GM19372 (cell line): ENCODE measurements around the gene AGXT.

Experiments used
- ATAC-seq: cut with Tn5 transposase; IDR thresholded peaks from one replicate; pipeline ENCODE4 v1.9.1; 2021; ENCODE audit warnings: mild to moderate bottlenecking, low read depth, moderate library complexity; ENCODE audit not compliant: unreplicated experiment

AGXT gene

GRCh38 chr2:240912878-240913809, 44.5 kb downstream of the AGXT start:
- no peak for ATAC-seq

GRCh38 chr2:240913810-240914644, 45.4 kb downstream of the AGXT start:
- no peak for ATAC-seq

DNA sequence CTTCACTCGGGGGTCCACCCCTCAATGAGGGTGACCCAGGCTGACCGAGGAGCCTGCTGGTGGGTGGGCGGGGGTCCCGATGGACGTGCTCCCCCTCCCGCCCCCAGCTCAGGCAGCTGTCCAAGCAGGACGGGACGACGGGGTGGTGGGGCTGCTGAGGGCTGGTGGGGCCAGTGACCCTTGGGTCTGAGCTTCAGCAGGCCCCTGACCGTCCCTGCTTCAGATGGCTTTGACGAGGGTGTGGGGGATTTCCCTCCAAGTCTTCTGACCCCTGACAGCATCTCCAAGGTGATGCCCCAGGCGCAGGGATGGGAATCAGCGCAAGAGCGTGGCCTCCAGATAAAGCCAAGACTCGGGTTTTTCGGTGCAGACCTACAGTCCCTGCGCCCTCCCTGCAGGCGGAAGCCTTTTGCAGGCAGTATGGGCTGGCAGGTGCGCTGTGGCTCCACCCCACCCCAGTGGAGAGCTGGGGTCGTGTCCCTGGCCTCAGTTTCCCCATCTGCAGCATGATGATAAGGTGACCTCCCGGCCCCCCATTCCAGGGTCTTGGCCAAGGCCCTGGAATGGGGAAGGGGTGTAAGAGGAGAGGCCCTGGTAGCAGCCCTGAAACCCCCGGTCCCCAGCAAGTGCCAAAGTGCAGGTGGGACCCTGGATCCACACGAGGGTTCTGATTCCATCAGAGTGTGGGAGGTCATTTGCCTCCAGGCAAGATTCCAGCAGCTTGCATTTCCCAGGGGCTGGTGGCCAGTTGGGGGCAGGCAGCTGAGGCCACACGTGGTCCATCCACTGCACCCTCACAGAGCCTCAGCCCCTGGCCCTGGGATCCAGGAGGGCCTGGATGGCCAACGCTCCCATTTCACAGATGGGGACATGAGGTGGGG, 46.3 kb downstream of the AGXT start:
- no peak for ATAC-seq

DNA sequence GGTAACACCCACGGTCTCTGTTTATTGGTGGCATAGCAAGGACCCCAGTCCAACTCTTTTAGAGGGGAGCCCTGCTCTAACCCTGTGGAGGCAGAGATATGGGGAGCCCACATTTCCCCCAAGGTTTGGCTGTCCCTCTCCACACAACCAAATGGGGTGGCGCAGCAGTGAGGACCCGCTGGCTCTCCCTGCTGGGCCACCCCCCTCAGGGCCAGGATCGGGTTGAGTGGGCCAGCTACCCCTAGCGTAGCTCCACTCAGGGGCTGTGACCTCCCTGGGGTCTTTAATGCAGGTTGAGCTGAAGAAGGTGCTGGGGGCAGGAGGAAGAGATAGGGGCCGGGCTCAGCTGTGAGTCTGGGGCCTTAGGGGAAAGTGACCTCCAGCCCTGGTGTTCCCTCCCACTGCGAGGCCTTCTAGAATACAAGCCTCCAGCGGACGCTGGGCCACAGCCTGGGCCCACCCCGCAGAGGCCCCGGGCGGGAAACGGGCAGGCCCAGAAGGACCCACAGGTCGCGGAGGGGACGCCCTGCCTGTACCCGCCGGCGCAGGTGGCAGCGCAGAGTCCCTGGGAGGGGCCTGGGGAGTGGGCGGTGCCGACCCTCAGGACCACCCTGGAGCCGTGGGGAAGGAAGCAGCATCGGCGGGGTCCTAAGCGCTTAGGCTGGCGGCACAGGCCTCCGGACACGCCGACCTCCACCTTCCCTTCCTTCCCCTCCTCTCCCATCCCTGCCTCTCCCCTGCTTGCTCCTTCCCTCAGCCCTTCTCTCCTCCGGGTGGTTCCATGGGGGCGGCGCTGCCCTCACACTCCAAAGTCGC, 47.1 kb downstream of the AGXT start:
- no peak for ATAC-seq

GRCh38 chr2:240916571-240917008, 48.0 kb downstream of the AGXT start:
- ATAC-seq, result no peak

DNA sequence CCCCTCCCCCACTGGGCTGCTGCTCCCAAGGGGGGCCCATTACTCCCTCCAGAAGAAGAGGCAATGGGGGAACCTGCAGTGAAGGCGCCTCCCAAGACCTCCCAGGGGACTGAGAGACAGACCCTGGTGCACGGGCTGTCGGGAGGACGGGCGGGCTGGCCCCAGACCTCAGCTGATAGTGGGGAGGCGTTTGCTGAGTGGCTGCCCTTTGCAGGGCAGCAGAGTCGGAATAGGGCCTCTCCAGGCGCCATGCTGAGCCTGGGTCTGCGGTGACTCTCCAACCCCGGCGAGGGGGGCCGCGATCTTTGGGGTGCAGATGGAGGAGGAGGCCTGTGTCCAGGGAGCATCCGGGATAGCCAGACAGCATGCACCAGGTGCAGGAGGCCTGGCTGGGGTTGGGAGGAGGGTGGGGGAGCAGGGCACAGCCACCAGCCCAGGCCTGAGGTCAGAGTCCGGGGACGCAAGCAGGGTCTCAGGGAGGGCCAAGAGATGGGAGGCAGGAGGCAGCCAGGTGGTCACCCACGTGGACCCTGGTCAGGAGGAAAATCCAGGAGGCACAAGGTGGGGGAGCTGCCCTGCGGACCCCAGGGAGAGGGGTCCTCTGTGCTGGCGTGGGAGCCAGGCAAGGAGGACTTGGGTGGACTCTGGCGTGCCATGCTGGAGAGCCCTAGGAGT, 48.5 kb downstream of the AGXT start:
- no peak for ATAC-seq

GRCh38 chr2:240917684-240918257, 49.1 kb downstream of the AGXT start:
- no peak for ATAC-seq

- ATAC-seq, result no peak
Measured at GRCh38 chr2:240918258-240919091, 49.9 kb downstream of the AGXT start.

DNA sequence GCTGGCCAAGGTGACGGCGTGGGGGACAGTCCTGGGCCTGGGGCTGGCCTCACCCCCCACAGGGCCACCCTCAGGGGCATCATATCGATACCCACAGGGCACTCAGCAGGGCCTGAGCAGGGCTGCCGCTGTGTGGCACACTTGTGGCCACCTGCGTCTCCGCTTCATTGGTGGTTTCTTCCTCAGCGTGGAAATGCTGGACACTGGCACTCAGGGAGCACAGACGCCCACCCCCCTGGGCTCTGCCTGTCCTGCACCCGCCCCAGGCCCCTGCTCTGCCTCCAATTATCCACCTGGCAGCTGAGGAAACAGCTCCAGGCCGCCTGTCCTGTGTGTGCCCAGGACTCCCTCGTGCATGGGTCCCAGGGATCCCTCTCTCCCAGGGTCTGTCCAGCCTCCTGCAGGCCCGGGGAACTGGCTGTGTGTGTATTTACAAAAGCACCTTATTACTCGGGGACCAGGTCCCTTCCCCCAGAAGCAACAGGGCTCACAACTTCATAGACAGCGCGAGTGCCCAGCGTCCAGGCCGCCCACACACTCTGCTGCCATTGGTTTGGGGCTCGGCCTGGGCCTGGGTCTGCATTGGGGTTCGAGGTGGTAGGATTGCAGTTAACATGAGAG, 50.6 kb downstream of the AGXT start:
- no peak for ATAC-seq

- ATAC-seq, result no peak
Measured at GRCh38 chr2:240919786-240920782, 51.5 kb downstream of the AGXT start.

DNA sequence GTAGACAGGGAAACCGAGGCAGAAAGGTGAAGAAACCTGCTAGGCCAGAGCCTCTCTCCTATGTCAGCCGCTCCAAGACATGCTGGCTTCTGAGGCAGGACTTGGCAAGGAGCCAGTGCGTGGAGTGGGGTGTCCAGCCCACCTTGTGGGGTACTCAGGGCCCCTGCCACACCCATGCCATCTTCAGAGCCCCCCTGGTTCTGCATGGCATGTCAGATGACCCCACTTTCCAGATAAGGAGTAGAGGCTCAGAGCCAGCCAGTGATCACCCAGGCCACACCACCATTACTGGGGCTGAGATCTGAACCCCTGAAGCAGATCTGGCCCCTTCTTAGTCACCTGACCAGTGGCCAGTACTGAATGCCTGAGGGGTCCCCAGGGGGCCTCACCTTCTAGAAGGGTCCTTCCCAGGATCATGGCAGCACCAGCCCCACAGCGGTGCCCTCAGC, 52.2 kb downstream of the AGXT start:
- ATAC-seq, result no peak

GRCh38 chr2:240921311-240921994, 52.8 kb downstream of the AGXT start:
- no peak for ATAC-seq

GRCh38 chr2:240921995-240922244, 53.3 kb downstream of the AGXT start:
- no peak for ATAC-seq

DNA sequence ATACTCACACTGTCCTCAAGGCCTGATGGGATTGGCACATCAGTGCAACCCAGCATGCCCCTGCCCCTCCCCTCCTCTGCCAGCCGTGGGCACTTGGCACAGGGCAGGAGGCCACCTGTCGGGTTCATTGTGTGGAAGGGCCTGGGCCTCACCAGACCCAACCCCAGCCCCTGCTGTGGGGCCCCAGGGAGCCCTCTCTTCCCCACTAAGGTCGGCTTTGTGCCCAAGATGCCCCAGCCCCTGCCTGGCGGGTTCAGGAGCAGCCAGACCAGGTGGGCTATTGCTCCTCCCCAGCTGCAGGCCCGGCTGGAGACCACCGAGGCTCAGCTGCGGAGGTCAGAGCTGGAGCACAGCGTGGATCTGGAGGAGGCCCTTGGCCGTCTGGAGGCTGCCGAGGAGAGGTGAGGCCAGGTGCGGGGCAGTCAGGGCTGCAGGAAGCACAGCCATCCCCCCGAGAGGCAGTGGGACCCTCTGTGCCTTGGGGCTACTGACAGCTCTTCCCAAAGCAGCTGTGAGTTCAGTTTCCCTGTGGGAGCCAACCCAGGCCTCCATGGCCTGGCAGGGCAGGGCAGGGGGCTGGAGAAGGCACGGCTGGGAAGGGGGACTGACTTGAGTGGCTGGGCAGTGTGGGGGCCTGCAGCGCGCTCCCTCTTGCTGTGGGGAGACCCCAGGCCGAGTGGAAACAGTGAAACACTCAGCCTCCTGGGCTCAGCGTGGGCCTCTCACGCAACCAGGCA, 53.8 kb downstream of the AGXT start:
- ATAC-seq, result no peak

DNA sequence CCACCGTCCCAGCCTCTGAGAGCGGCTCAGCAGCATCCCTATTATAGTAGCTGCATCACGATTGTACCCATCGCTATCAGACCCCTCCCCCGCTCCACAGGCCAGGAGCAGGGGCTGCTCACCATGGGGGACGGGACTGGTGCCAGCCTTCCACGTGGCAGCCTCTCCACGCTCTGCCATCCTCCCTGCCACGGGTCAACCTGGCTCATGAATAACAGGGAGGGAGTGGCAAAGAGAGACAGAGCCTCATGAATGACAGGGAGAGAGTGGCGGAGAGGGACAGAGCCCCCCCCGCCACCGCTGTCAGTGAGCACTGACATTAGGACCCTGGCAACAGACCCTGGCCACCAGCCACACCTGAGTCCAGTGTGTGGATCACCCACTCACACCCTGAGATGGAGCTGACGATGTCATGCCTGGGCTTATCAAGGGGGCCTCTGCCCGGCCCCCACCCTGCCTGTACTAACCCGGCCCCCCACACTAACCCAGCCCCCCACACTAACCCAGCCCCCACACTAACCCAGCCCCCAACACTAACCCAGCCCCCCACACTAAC, 54.4 kb downstream of the AGXT start:
- no peak for ATAC-seq
